ENCODE results near the gene RMDN2.

Gene RMDN2

DNA sequence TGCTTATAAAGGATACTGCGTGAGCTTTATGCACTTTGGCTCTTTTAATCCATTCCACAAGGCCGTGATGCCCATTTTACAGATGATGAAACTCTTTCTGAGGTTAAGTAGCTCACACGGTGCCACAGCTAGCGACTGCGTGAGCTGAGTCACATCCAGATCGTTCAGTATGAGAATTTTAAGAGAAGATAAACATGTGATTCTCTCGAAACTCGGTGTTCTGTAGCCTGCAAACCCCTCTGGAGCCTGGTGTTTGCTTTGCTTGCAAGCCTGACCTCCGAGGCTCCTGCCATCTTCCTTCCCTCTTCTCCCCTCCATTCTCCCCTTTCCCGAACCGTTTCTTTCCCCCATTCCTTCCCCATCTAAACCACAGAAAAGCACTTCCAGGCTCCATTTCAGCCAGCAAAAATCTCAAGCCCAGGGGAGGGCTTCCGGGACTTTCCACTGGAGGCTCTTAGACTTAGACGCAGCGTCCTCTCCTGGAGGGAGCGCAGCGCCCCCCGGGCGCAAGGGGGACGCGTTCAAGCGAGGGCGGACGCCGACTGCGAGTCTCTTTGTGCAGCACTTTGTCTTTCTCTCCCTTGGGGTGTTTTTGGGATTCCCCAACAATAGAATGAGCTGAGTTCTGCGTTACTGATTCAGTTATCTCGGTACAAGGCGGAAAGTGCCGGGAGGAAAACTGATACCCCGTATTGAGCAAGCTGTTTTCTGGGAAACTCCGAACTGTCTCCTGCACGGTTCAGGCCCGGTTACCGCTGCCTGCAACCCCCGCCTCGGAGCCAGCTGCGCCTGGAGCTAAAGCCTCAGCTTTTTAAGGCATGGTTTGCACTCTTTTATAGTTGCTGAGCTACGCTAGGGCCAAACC is 112.9 kb downstream of the RMDN2 start:
- DNase-seq (ENCODE audit: extremely low read depth in 1 of 2, low read depth in 1 of 2): no peak

DNA sequence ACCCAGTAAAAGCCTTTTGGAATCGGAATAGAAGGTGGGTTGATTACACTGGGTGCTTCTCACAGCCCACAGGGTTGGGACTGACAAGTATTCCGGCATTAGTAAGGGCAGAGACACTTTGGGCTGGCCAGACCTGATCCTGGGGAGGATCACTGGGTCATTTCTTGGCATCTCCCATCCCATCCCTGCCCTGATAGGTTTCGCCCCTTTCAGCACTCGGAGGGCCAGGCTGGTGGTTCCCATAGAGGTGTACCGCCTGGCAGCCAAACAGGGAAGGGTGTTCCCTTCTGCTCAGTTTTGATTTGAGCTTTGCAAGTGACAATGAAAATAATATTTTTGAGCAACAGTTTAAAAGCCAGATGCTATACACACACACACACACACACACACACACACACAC is 113.6 kb downstream of the RMDN2 start:
- DNase-seq (ENCODE audit: extremely low read depth in 1 of 2, low read depth in 1 of 2): no peak

- no peak for DNase-seq (ENCODE audit: extremely low read depth in 1 of 2, low read depth in 1 of 2)
These were observed 114.2 kb downstream of the RMDN2 start for GRCh38 chr2:38039121-38039910.

DNA sequence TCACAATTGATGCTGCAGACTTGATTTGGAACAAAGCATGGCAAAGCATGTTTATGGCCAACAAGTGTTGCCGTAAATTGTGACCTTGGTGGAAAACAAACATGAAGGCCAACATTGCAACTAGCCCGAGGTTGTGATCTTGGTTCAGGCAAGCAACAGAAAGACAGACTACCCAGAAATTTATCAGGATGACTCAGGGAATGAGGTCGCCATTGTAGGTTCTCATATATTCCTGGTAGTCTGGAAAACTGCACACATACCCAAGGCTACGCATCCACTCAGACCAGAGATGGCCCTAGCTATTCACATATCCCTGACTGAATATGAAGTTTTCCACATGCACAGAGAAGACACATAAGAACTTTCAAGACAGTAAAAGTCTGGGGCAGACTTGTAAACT is 120.7 kb downstream of the RMDN2 start:
- no peak for DNase-seq (ENCODE audit: extremely low read depth in 1 of 2, low read depth in 1 of 2)

DNA sequence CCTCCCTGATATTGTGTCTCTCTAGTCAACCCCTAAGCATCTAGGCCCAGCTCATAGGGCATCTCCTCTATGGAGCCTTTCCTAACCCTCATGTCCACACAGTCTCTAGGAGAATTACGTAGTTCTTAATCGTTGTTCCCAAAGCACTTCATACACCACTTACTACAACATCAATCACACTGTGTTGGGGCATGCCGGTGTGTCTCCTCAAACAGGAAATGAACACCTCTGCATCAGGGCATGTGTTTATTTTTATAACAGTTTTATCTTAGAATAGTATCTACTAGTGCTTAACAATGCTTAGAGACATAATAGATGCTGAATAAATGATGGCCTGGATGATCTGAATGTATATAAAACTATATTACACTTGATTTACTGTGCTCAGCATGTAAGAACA is 131.1 kb downstream of the RMDN2 start:
- no peak for DNase-seq (ENCODE audit: extremely low read depth in 1 of 2, low read depth in 1 of 2)

GRCh38 chr2:38057651-38058410 is 132.7 kb downstream of the RMDN2 start:
- no peak for DNase-seq (ENCODE audit: extremely low read depth in 1 of 2, low read depth in 1 of 2)

DNA sequence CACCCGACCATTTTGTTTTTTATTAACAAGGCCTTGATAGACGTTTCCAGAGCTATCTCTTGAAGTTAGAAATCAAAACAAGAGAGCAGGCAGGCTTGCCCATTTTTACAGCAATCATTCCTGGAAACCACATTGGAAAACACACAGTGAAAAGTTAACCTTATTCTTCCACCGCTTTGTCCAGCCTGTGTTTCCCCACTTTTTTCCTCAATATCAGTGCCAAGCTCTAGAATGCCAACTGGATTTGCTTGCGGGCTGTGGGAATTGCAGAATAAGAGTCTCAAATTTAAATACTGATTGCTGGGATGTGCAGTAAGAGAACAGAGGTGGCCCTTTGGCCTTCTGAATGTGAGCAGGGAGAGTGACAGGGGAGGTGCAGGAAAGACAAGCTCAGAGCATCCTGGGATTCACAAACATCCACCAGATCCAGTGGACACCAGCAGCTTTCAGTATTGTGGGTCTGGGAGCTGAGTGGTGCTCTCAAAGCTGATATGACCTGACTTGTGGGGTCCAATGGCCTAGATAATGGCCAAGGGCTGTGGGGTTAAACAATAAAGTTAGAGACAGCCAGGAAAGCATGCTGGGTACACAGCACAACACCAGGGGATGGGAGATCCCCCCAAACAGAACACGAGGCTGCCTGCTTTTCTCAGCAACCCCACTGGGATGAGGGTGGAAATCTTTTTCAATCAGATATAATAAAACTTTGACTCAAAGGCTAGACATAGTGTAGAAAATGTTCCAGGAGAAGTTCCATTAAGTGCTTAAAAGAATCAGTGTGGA is 135.3 kb downstream of the RMDN2 start:
- DNase-seq (ENCODE audit: extremely low read depth in 1 of 2, low read depth in 1 of 2): no peak

- no peak for DNase-seq (ENCODE audit: extremely low read depth in 1 of 2, low read depth in 1 of 2)
These were observed 139.9 kb downstream of the RMDN2 start for GRCh38 chr2:38064801-38065501.

DNA sequence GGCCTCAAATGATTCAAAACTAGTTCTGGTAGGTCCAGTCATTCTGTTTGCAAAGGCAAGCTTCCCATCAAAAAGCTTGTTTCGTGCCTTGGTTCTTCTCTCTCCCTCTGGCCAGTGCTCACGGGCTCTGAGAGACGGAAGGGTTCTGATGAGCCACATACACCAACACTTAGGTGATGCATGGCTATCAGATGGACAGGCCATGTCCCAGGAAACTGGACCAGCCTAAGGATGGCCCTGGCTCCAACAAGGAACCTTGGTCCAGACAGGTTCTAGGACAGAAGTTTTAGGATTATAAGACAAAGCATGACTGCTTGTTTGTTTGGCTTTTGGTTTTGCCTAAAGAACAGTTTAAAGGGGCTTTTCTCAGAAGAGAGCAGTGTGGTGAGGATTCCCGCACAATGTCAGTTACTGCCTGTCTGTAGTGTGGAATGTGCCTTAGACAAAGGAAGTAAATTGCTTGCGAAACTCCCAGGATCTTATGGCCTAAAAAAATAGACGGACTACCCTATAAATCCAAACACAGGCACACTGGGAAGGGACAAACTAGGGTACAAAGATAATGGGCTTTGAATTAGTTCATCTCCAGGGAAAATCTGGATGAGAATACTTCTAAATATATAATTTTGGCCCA is 140.5 kb downstream of the RMDN2 start:
- DNase-seq (ENCODE audit: extremely low read depth in 1 of 2, low read depth in 1 of 2): no peak

DNA sequence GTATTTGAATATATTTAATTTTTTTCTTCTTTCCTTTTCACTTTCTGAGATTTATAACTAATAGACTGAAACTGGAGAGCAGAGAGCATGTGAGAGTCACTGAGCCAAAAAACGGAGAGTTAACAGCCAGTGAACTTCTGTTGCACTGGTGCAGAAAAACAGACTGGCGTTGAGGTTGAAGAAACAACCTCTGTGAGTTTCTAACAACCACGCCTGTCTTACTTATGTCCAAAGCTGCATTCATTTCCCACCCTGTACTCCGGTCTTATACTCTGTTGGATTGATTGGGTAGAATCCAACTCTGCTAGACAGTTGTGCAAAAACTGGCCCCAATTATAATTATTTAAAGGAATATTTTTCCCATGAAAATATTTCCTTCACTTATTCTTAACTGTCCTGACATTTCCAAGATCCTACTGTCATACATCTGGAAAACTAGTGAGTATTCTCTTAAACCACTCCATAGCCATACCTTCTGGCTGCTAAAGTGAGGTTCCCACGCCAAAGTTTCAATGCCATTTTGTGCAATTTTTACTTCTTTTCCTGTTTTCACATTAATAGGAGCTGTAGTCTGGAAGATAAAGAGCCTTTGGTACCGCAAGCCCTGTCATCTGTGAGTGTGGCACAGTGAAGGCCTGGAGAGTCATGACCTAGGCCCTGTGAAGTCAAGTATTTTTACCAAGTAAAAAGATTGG is 141.5 kb downstream of the RMDN2 start:
- DNase-seq (ENCODE audit: extremely low read depth in 1 of 2, low read depth in 1 of 2): no peak
